PFSK-1 (cell line): ENCODE results near the gene CBL.

Experiments used
- FOXP2 ChIP-seq: optimal IDR thresholded peaks from 2 replicates; pipeline ENCODE3; 2011; ENCODE audit warnings: borderline replicate concordance, control low read depth, inconsistent platforms; ENCODE audit not compliant: insufficient read depth; ENCODE audit errors: extremely low read length, extremely low read depth
- POLR2AphosphoS5 ChIP-seq: IDR thresholded peaks from 2 replicates; pipeline ENCODE4 v1.6.1; 2012; ENCODE audit warnings: low read depth, mild to moderate bottlenecking, control low read depth, low read length, moderate library complexity
- REST ChIP-seq, 2 experiments: IDR thresholded peaks; 2 replicates each; pipeline versions ENCODE4 v1.6.1 to v1.8.0; 2011 to 2012; ENCODE audit warnings: low read depth in 2 of 2, low read length in 2 of 2, control low read depth in 1 of 2, inconsistent platforms in 1 of 2, mild to moderate bottlenecking in 1 of 2, moderate library complexity in 1 of 2; ENCODE audit not compliant: insufficient read depth in 1 of 2
- SIN3A ChIP-seq: IDR thresholded peaks from 2 replicates; pipeline ENCODE4 v1.6.1; 2012; ENCODE audit warnings: mild to moderate bottlenecking, low read length, moderate library complexity, borderline replicate concordance; ENCODE audit not compliant: insufficient read depth
- TAF1 ChIP-seq: IDR thresholded peaks from 2 replicates; pipeline ENCODE4 v1.6.1; 2012; ENCODE audit warnings: low read length, control low read depth, borderline replicate concordance; ENCODE audit not compliant: insufficient read depth

Gene CBL

GRCh38 chr11:119322360-119322739 lies 116.2 kb downstream of the CBL start:
- TF ChIP-seq REST (IDR thresholded peaks at IDR 0.05; ENCODE audit: insufficient read depth in 1 of 2, low read depth in 2 of 2, low read length in 2 of 2) = no peak
- TF ChIP-seq FOXP2 = no peak
- no peak for TF ChIP-seq SIN3A
- no peak for TF ChIP-seq TAF1
- TF ChIP-seq POLR2AphosphoS5 = no peak

- TF ChIP-seq POLR2AphosphoS5 = no peak
- TF ChIP-seq TAF1 = no peak
- TF ChIP-seq FOXP2 = no peak
- no peak for TF ChIP-seq SIN3A
- no peak for TF ChIP-seq REST (IDR thresholded peaks at IDR 0.05; ENCODE audit: insufficient read depth in 1 of 2, low read depth in 2 of 2, low read length in 2 of 2)
Measured at GRCh38 chr11:119322921-119323531, 116.9 kb downstream of the CBL start.

GRCh38 chr11:119323532-119324033 lies 117.4 kb downstream of the CBL start:
- TF ChIP-seq SIN3A (no peak), FOXP2 (no peak), TAF1 (no peak), POLR2AphosphoS5 (no peak), REST (IDR thresholded peaks at IDR 0.05; ENCODE audit: insufficient read depth in 1 of 2, low read depth in 2 of 2, low read length in 2 of 2) (no peak)

DNA sequence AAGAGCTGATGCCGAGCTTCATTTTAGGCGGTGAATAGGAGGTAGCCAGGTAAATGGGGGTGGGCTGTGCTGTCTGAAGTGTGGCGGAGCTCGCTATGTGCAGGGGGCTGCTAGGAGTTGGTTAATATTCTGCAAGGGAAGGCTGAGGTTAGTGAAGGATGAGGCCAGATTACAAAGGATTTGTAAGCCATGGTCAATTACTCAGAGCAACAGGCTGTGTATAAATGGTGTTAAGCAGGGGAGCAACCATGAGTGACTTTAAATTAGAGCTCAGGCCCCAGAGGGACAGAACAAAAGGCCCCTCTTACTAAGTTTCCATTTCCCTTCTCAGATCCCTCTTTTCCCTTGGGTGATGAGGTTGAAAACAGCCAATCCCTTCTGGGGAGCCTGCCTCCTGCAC lies 118.0 kb downstream of the CBL start:
- TF ChIP-seq REST (IDR thresholded peaks at IDR 0.05; ENCODE audit: insufficient read depth in 1 of 2, low read depth in 2 of 2, low read length in 2 of 2) = no peak
- TF ChIP-seq POLR2AphosphoS5 = no peak
- TF ChIP-seq SIN3A = no peak
- no peak for TF ChIP-seq FOXP2
- TF ChIP-seq TAF1 = no peak
